ENCODE data around the gene ZDHHC14. TPM values are rescaled to one million over a fixed set of nuclear protein-coding genes. Genes with fewer than 3 reads are reported as not detected.

Gene ZDHHC14
- total and polyA plus RNA-seq, 8 donors: 8.2 to 33.2 (median 25.8) TPM

- Histone ChIP-seq H3K9me3 (no peaks in the 10 kb centered on the region), H3K27ac (no peak overlapping the region), H3K36me3 (peaks cover 0 to 5% of the 10 kb centered on the region in 2 donors), H3K4me3 (no peak overlapping the region), H3K4me1 (no peaks in the 10 kb centered on the region), H3K27me3 (peaks cover 0 to 61% of the 10 kb centered on the region in 2 donors)
- intact Hi-C loops (cut with DNase I): no loop called here
- ATAC-seq: no peak
- DNase-seq: no peak
- TF ChIP-seq CTCF (IDR thresholded peaks at IDR 0.05): no peak
Measured at GRCh38 chr6:157677235-157677634, 296.2 kb downstream of the ZDHHC14 start.

- Histone ChIP-seq H3K4me1 (no peaks in the 10 kb centered on the region), H3K27ac (no peak overlapping the region), H3K4me3 (no peak overlapping the region), H3K27me3 (peaks cover 0 to 44% of the 10 kb centered on the region in 2 donors), H3K36me3 (no peaks in the 10 kb centered on the region), H3K9me3 (no peaks in the 10 kb centered on the region)
- TF ChIP-seq CTCF (IDR thresholded peaks at IDR 0.05): no peak
- DNase-seq (no peak), ATAC-seq (no peak)
- intact Hi-C loops (cut with DNase I): no loop called here
Measured at GRCh38 chr6:157679605-157680580, 298.9 kb downstream of the ZDHHC14 start.

DNA sequence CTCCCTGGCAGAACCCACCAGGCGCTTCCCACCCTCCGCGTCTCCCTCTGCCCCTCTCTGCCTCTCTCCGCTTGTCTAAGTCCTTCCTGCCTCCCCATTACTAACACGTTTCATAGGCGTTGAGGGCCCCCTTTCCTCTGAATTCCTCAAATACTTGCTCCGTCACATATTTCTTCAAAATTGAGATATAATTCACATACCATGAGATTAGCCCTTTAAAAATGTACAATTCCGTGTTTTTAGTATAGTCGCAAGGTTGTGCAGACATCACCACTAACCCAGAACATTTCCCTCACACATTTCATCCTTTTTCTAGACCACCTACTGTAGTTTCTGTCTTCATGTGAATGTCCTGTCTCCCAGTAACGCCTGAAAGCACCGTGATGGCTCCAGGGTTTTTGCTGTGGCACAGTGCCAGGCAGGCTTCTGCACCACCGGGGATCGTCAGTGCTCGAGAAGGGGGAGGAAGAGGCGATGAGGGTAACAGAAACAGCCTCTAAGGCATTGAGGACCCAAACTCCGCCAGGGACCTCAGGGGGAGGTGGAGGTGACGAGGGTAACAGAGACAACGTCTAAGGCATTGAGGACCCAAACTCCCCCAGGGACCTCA lies 300.2 kb downstream of the ZDHHC14 start:
- no peak for ATAC-seq
- TF ChIP-seq CTCF (IDR thresholded peaks at IDR 0.05): no peak

DNA sequence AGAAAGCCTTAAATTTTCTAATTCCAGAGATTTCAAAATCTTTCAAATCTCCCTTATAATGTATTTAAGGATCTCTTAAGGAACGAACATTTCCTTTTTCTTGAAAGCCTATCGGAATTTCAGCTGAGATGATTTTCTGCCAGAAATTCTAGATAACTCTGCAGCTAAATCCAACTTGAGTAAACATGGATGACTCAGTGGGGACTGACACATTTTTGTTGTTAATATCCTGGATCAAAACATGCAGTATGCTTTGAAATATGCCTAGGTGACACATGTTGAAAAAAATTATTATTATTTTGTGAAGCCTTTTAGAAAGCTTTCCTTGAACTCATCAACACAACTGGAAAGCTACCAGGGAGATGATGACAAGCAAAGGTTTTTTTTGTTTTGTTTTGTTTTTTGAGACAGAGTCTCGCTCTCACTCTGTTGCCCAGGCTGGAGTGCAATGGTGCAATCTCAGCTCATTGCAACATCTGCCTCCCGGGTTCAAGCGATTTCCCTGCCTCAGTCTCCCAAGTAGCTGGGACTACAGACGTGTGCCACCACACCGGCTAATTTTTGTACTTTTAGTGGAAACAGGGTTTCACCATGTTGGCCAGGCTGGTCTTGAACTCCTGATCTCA lies 302.0 kb downstream of the ZDHHC14 start:
- peaks cover 0 to 29% of the 10 kb centered on the region in 2 donors for H3K27me3 ChIP-seq
- H3K36me3 ChIP-seq: no peaks in the 10 kb centered on the region
- intact Hi-C loops (cut with DNase I): no loop called here
- H3K4me1 ChIP-seq: no peaks in the 10 kb centered on the region
- H3K9me3 ChIP-seq: no peaks in the 10 kb centered on the region
- no peak overlapping the region for H3K4me3 ChIP-seq
- DNase-seq (peak in 2 of 4 donors; percentile 36 to 41), ATAC-seq (peak; percentile 21)
- TF ChIP-seq CTCF (IDR thresholded peaks at IDR 0.05): no peak
- H3K27ac ChIP-seq: no peak overlapping the region

More for the DNA sequence above, 300.2 kb downstream of the ZDHHC14 start:
- Histone ChIP-seq H3K4me3 (no peak overlapping the region), H3K27me3 (peaks cover 0 to 36% of the 10 kb centered on the region in 2 donors), H3K27ac (no peak overlapping the region), H3K9me3 (no peaks in the 10 kb centered on the region), H3K36me3 (no peaks in the 10 kb centered on the region), H3K4me1 (no peaks in the 10 kb centered on the region)
- DNase-seq: no peak
- intact Hi-C loops (cut with DNase I): no loop called here

- peaks cover 0 to 22% of the 10 kb centered on the region in 2 donors for H3K27me3 ChIP-seq
- no peak overlapping the region for H3K27ac ChIP-seq
- TF ChIP-seq CTCF (IDR thresholded peaks at IDR 0.05): no peak
- DNase-seq (no peak), ATAC-seq (no peak)
- H3K9me3 ChIP-seq: no peaks in the 10 kb centered on the region
- no peaks in the 10 kb centered on the region for H3K4me1 ChIP-seq
- intact Hi-C loops (cut with DNase I): no loop called here
- no peaks in the 10 kb centered on the region for H3K36me3 ChIP-seq
- H3K4me3 ChIP-seq: no peak overlapping the region
Measured at GRCh38 chr6:157683707-157684106, 302.7 kb downstream of the ZDHHC14 start.

Data from left lung (tissue), 10 donors.